HepG2 (cell line): ENCODE measurements around the gene DPH7. TPM values are rescaled to one million over a fixed set of nuclear protein-coding genes. Genes with fewer than 3 reads are reported as not detected.

ENCODE experiments used
- ATF2 ChIP-seq: sonication (generic); formaldehyde crosslinking; IDR thresholded peaks from 2 replicates; pipeline ENCODE4 v1.4.0; 2020; ENCODE audit warnings: missing genetic modification reagents
- FOSL1 ChIP-seq: sonication (generic); formaldehyde crosslinking; IDR thresholded peaks from 2 replicates; pipeline ENCODE4 v1.9.0; 2021; ENCODE audit warnings: missing genetic modification reagents, borderline replicate concordance
- HDAC2 ChIP-seq: sonication (generic); formaldehyde crosslinking; IDR thresholded peaks from 2 replicates; pipeline ENCODE4 v1.4.0; 2020; ENCODE audit warnings: missing genetic modification reagents
- KLF13 ChIP-seq: sonication (generic); formaldehyde crosslinking; IDR thresholded peaks from 2 replicates; pipeline ENCODE4 v1.4.0; 2020; ENCODE audit warnings: mild to moderate bottlenecking, missing genetic modification reagents
- KLF16 ChIP-seq, 2 experiments: sonication (generic) in 1 of 2; formaldehyde crosslinking in 1 of 2; IDR thresholded peaks; 2 replicates each; pipeline versions ENCODE4 v1.6.1 to v1.8.0; 2016 to 2023; ENCODE audit warnings: missing genetic modification reagents in 2 of 2, missing compliant biosample characterization in 1 of 2
- MAF1 ChIP-seq: sonication (generic); formaldehyde crosslinking; IDR thresholded peaks from 2 replicates; pipeline ENCODE4 v1.5.0; 2020; ENCODE audit warnings: missing genetic modification reagents, borderline replicate concordance
- SIN3A ChIP-seq: IDR thresholded peaks from 2 replicates; pipeline ENCODE4 v1.6.1; 2011; ENCODE audit warnings: low read depth, mild to moderate bottlenecking, control low read depth, low read length, borderline replicate concordance
- SMAD1 ChIP-seq: sonication (generic); formaldehyde crosslinking; IDR thresholded peaks from 2 replicates; pipeline ENCODE4 v1.4.0; 2020; ENCODE audit warnings: missing genetic modification reagents, low read depth, mild to moderate bottlenecking, borderline replicate concordance
- ZNF326 ChIP-seq: sonication (generic); formaldehyde crosslinking; IDR thresholded peaks from 2 replicates; pipeline ENCODE4 v1.4.0; 2020; ENCODE audit warnings: missing genetic modification reagents, borderline replicate concordance
- ZNF33B ChIP-seq: sonication (generic); formaldehyde crosslinking; IDR thresholded peaks from 2 replicates; pipeline ENCODE4 v1.5.1; 2020; ENCODE audit warnings: mild to moderate bottlenecking, missing genetic modification reagents
- ZNF563 ChIP-seq: sonication (generic); formaldehyde crosslinking; IDR thresholded peaks from 2 replicates; pipeline ENCODE4 v1.8.0; 2022; ENCODE audit warnings: mild to moderate bottlenecking, moderate library complexity, missing genetic modification reagents
- ZNF629 ChIP-seq: sonication (generic); formaldehyde crosslinking; conservative IDR thresholded peaks from 2 replicates; pipeline ENCODE4 v1.5.0; 2020; ENCODE audit warnings: missing genetic modification reagents
- ZNF674 ChIP-seq: sonication (generic); formaldehyde crosslinking; IDR thresholded peaks from 2 replicates; pipeline ENCODE4 v1.5.0; 2020; ENCODE audit warnings: low read depth, mild to moderate bottlenecking, missing genetic modification reagents
- ZNF839 ChIP-seq: sonication (generic); formaldehyde crosslinking; IDR thresholded peaks from 2 replicates; pipeline ENCODE4 v1.4.0; 2020; ENCODE audit warnings: missing genetic modification reagents, mild to moderate bottlenecking, borderline replicate concordance
- ZNF841 ChIP-seq: sonication (generic); formaldehyde crosslinking; IDR thresholded peaks from 2 replicates; pipeline ENCODE4 v1.8.1; 2023; ENCODE audit warnings: missing genetic modification reagents, borderline replicate concordance
- ZSCAN20 ChIP-seq: sonication (generic); formaldehyde crosslinking; IDR thresholded peaks from 2 replicates; pipeline ENCODE4 v1.4.0; 2020; ENCODE audit warnings: missing genetic modification reagents, mild to moderate bottlenecking, borderline replicate concordance
- polyA plus RNA-seq, 8 experiments: library from polyadenylated mRNA; depleted of rRNA in 3 of 8; stranded (reverse) in 7 of 8; unstranded in 1 of 8; fragments of >200 nt; fragmentation: Illumina TruSeq in 4 of 8; extraction: Trizol in 4 of 8; gene quantifications; 2 replicates each; pipeline versions ENCODE4 v1.2.1 to v1.2.3, GENCODE V29; 2011 to 2016; ENCODE audit warnings: low read depth in 4 of 8, missing spikeins in 1 of 8, mixed read lengths in 1 of 8; ENCODE audit not compliant: insufficient read depth in 1 of 8
- total RNA-seq, 5 experiments: library from RNA; depleted of rRNA; stranded (reverse); fragments of >200 nt; fragmentation: Illumina TruSeq; extraction: Trizol; gene quantifications; 2 replicates each; pipeline ENCODE4 v1.2.3, GENCODE V29; 2016; ENCODE audit warnings: low read depth in 1 of 5
- TF ChIP-seq, protein P1 (sequence below): IDR thresholded peaks from 2 replicates; pipeline ENCODE4 v1.6.1; 2016; ENCODE audit warnings: low read depth, borderline replicate concordance
- TF ChIP-seq, protein P2 (sequence below), 2 experiments: sonication (generic) in 1 of 2; formaldehyde crosslinking in 1 of 2; IDR thresholded peaks; 2 replicates each; pipeline versions ENCODE4 v1.5.1 to v1.6.1; 2011 to 2020; ENCODE audit warnings: borderline replicate concordance in 1 of 2, low read depth in 1 of 2, low read length in 1 of 2, mild to moderate bottlenecking in 1 of 2, missing genetic modification reagents in 1 of 2, moderate library complexity in 1 of 2
- TF ChIP-seq, protein P3 (sequence below), 2 experiments: sonication (generic) in 1 of 2; formaldehyde crosslinking in 1 of 2; IDR thresholded peaks; 2 replicates each; pipeline versions ENCODE4 v1.4.0 to v1.6.1; 2016 to 2020; ENCODE audit warnings: borderline replicate concordance in 1 of 2, low read depth in 1 of 2, mild to moderate bottlenecking in 1 of 2, missing genetic modification reagents in 1 of 2

The DPH7 gene
- total and polyA plus RNA-seq, 2 of the 13 experiments (the other 11 are each of a cell fraction or from before 2014, with no cell fraction given): 27.6 to 31.6 TPM

DNA sequence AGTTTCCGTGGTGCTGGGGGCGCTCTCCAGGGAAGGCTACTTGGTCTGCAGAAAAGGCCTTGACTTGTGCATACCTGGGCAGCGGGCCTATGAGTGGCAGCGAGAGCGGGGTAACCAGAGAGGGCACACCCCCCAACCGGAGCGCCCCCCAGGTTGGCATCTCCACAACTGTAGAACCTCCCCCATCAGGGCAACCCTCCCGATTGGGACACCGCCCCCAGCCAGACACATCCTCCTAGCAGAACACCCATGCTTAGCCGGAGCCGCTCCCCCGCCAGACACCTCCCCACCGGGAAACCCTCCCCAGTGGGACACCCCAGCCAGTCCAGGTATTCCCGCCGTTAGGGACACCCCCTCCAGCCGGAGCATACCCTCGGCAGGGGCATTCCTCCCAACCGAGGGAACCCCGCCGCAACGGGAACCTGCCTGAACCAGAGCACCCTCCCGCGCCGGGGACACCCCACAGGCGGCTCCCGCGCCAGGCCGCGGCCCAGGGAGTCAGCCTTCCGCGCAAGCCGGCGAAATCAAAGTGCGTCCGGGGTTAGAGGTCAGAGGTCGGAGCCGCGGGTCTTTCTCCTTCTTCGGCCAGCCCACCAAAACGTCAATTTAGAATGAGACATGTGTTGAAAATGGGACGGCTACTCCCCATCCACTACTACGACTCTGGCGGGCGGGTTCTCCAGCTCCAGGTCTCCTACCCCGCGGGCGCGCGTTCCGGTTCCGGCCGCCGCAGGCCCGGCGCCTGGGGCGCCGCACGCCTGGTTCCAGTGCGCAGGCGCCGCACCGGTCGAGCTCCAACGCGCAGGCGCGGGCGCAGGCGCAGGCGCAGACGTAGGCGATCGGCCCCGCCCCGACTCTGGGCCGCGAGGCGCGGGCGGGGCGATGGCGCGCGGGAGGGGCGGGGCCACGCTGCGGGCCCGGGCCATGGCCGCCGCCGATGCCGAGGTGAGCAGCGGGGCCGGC lies 39.7 kb upstream of the DPH7 start, which contains the start of gene EHMT1 (continued):
- TF ChIP-seq KLF16 (CRISPR knock-in tag; IDR thresholded peaks at IDR 0.05) (no peak), KLF13 (CRISPR knock-in tag) (no peak), ATF2 (CRISPR knock-in tag) (no peak), FOSL1 (CRISPR knock-in tag) (no peak), ZNF326 (CRISPR knock-in tag) (no peak), HDAC2 (CRISPR knock-in tag) (no peak; the same call in 1 of the 2 replicates), ZSCAN20 (CRISPR knock-in tag) (peak; percentile 71; the same call in 1 of the 2 replicates), ZNF841 (CRISPR knock-in tag) (no peak), ZNF674 (CRISPR knock-in tag) (no peak), ZNF33B (CRISPR knock-in tag) (no peak; the same call in 1 of the 2 replicates), ZNF629 (CRISPR knock-in tag) (no peak), MAF1 (CRISPR knock-in tag) (0 out of 2 replicates have a peak, but pooled peaks have one; percentile 26), SMAD1 (CRISPR knock-in tag) (no peak), ZNF563 (CRISPR knock-in tag) (peak; percentile 50), ZNF839 (CRISPR knock-in tag) (peak; percentile 100), SIN3A (0 out of 2 replicates have a peak, but pooled peaks have one; percentile 68)
- TF ChIP-seq, protein P1, sequence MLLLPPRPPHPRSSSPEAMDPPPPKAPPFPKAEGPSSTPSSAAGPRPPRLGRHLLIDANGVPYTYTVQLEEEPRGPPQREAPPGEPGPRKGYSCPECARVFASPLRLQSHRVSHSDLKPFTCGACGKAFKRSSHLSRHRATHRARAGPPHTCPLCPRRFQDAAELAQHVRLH (CRISPR knock-in tag): no peak
- TF ChIP-seq, protein P2, sequence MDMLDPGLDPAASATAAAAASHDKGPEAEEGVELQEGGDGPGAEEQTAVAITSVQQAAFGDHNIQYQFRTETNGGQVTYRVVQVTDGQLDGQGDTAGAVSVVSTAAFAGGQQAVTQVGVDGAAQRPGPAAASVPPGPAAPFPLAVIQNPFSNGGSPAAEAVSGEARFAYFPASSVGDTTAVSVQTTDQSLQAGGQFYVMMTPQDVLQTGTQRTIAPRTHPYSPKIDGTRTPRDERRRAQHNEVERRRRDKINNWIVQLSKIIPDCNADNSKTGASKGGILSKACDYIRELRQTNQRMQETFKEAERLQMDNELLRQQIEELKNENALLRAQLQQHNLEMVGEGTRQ (IDR thresholded peaks at IDR 0.05; ENCODE audit: low read depth, low read length): no peak
- TF ChIP-seq, protein P2 (CRISPR knock-in tag; IDR thresholded peaks at IDR 0.05; ENCODE audit: borderline replicate concordance): no peak
- TF ChIP-seq, protein P3, sequence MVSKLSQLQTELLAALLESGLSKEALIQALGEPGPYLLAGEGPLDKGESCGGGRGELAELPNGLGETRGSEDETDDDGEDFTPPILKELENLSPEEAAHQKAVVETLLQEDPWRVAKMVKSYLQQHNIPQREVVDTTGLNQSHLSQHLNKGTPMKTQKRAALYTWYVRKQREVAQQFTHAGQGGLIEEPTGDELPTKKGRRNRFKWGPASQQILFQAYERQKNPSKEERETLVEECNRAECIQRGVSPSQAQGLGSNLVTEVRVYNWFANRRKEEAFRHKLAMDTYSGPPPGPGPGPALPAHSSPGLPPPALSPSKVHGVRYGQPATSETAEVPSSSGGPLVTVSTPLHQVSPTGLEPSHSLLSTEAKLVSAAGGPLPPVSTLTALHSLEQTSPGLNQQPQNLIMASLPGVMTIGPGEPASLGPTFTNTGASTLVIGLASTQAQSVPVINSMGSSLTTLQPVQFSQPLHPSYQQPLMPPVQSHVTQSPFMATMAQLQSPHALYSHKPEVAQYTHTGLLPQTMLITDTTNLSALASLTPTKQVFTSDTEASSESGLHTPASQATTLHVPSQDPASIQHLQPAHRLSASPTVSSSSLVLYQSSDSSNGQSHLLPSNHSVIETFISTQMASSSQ (IDR thresholded peaks at IDR 0.05; ENCODE audit: low read depth): no peak
- TF ChIP-seq, protein P3 (CRISPR knock-in tag; IDR thresholded peaks at IDR 0.05; ENCODE audit: borderline replicate concordance): peak; percentile 19; the same call in 1 of the 2 replicates
